Measurements from ENCODE around the gene DACH2.

GRCh38 chrX:86714441-86714840 is 566.2 kb downstream of the DACH2 start:
- no peak for TF ChIP-seq CTCF (IDR thresholded peaks at IDR 0.05)
- TF ChIP-seq POLR2A (IDR thresholded peaks at IDR 0.05), result no peak
